OCI-LY7 (cell line): Measurements from ENCODE around the gene IRX1.

Experiments used
- CTCF ChIP-seq: fragments of 200-600 bp; sonication (generic); conservative IDR thresholded peaks from 2 replicates; pipeline ENCODE4 v1.5.1; 2014; ENCODE audit warnings: mild to moderate bottlenecking, antibody characterized with exemption, low read length, moderate library complexity, mixed read lengths
- EZH2phosphoT487 ChIP-seq: fragments of 200-600 bp; sonication (generic); IDR thresholded peaks from 2 replicates; pipeline ENCODE4 v1.6.1; 2018; ENCODE audit warnings: low read depth, borderline replicate concordance, mild to moderate bottlenecking, mixed run types, antibody characterized with exemption, low read length, moderate library complexity, mixed read lengths

GRCh38 chr5:3642231-3642630 lies 46.6 kb downstream of the IRX1 start:
- no peak for TF ChIP-seq CTCF
- no peak for TF ChIP-seq EZH2phosphoT487
